Caco-2 (cell line): ENCODE results near the gene ING4. TPM values are rescaled to one million over a fixed set of nuclear protein-coding genes. Genes with fewer than 3 reads are reported as not detected.

ENCODE experiments used
- BruUV-seq: library from RNA; stranded (reverse); fragments of 400-500 nt; replicated peaks from 2 replicates; lab custom pipeline; 2021; lab: Mats Ljungman, UMichigan
- CTCF ChIA-PET: fragments of 300-600 bp; sonication (Branson Sonifier 250); formaldehyde crosslinking; loops from one replicate; lab custom pipeline; 2022; ENCODE audit warnings: antibody characterized with exemption; lab: Charles Lee
- POLR2A ChIA-PET: fragments of 300-600 bp; sonication (Branson Sonifier 250); formaldehyde crosslinking; loops from one replicate; lab custom pipeline; 2022; ENCODE audit warnings: antibody characterized with exemption; lab: Charles Lee
- DNase-seq, 2 experiments: peaks; one replicate each; pipeline versions ENCODE4 v3.0.0 to v3.0.0-alpha.2; 2020 to 2022
- H3K27me3 ChIP-seq: replicated peaks from 2 replicates; pipeline ENCODE4 v1.6.0; 2011; ENCODE audit warnings: low read length; ENCODE audit not compliant: control insufficient read depth, insufficient read depth
- H3K36me3 ChIP-seq: 2 replicates; pipeline ENCODE4 v1.5.1; 2011; ENCODE audit warnings: low read length; ENCODE audit not compliant: control insufficient read depth, insufficient read depth
- H3K4me1 ChIP-seq: fragments of 250-450 bp; sonication (Bioruptor Pico); 2 replicates; pipeline ENCODE4 v1.5.1; 2020; ENCODE audit warnings: mild to moderate bottlenecking
- H3K4me3 ChIP-seq: 2 replicates; pipeline ENCODE4 v1.5.1; 2011; ENCODE audit warnings: low read depth, mild to moderate bottlenecking, control low read depth, low read length
- H3K9me3 ChIP-seq: fragments of 250-450 bp; sonication (Bioruptor Pico); 2 replicates; pipeline ENCODE4 v1.5.1; 2020; ENCODE audit warnings: mild to moderate bottlenecking, moderate library complexity
- H3K27ac Mint-ChIP-seq: one replicate; pipeline ENCODE4 v1.8.0; 2022; ENCODE audit warnings: mixed read lengths; ENCODE audit not compliant: unreplicated experiment
- H3K27me3 Mint-ChIP-seq: one replicate; pipeline ENCODE4 v1.8.0; 2022; ENCODE audit warnings: mixed read lengths; ENCODE audit not compliant: insufficient read depth, unreplicated experiment
- H3K36me3 Mint-ChIP-seq: one replicate; pipeline ENCODE4 v1.8.0; 2022; ENCODE audit warnings: mild to moderate bottlenecking, mixed read lengths; ENCODE audit not compliant: insufficient read depth, unreplicated experiment
- H3K4me1 Mint-ChIP-seq: one replicate; pipeline ENCODE4 v1.8.0; 2022; ENCODE audit warnings: low read depth, mixed read lengths; ENCODE audit not compliant: unreplicated experiment
- H3K4me3 Mint-ChIP-seq: one replicate; pipeline ENCODE4 v1.8.0; 2022; ENCODE audit warnings: mild to moderate bottlenecking, moderate library complexity, mixed read lengths; ENCODE audit not compliant: unreplicated experiment
- H3K9me3 Mint-ChIP-seq: one replicate; pipeline ENCODE4 v1.8.0; 2022; ENCODE audit warnings: mixed read lengths; ENCODE audit not compliant: unreplicated experiment
- CTCF ChIP-seq, 2 experiments: fragments of 200-600 bp in 1 of 2; IDR thresholded peaks; 1 replicate in 1 of 2; 2 replicates in 1 of 2; pipeline versions ENCODE4 v1.5.1 to v1.8.0; 2011 to 2022; ENCODE audit warnings: antibody characterized with exemption in 1 of 2, control low read depth in 1 of 2, inconsistent platforms in 1 of 2, low read depth in 1 of 2, low read length in 1 of 2, mild to moderate bottlenecking in 1 of 2, moderate library complexity in 1 of 2; ENCODE audit not compliant: insufficient read depth in 1 of 2, severe bottlenecking in 1 of 2, unreplicated experiment in 1 of 2
- intact Hi-C: fragments of 100-400 bp; cut with micrococcal nuclease; formaldehyde crosslinking; loops from one replicate; pipeline ENCODE4 v1.10.0; 2022; ENCODE audit not compliant: unreplicated experiment
- total RNA-seq: library from RNA; stranded (reverse); gene quantifications from 2 replicates; pipeline ENCODE4 v1.2.3, GENCODE V29; 2022

Gene ING4
- total RNA-seq, 1 experiment from 2014 or later, result 32.8 TPM

GRCh38 chr12:6662602-6662905, 365 bp downstream of the ING4 start:
- ChIA-PET POLR2A (no interaction called here), CTCF (no interaction called here)
- Mint-ChIP-seq H3K27me3 (no peaks in the 10 kb centered on the region), H3K36me3 (peaks cover 44% of the 10 kb centered on the region), H3K4me1 (peaks cover 14% of the 10 kb centered on the region), H3K9me3 (no peaks in the 10 kb centered on the region), H3K27ac (peak overlapping the region; percentile 83), H3K4me3 (peak overlapping the region; percentile 79)
- no peaks in the 10 kb centered on the region for H3K27me3 ChIP-seq
- BruUV-seq, result no TSS peak
- no peaks in the 10 kb centered on the region for H3K9me3 ChIP-seq
- H3K4me3 ChIP-seq, result peak overlapping the region; percentile 60
- intact Hi-C loops, result loop anchor here (2.0 kb wide), 1 partner anchor 36 kb away; no protein-coding TSS in a partner anchor
- peaks cover 4% of the 10 kb centered on the region; the same call in 1 of the 2 replicates for H3K36me3 ChIP-seq
- H3K4me1 ChIP-seq, result peaks cover 12% of the 10 kb centered on the region; the same call in 1 of the 2 replicates
- no peak for TF ChIP-seq CTCF (IDR thresholded peaks at IDR 0.05; ENCODE audit: insufficient read depth in 1 of 2, low read depth in 1 of 2, low read length in 1 of 2, severe bottlenecking in 1 of 2, unreplicated experiment in 1 of 2)
- DNase-seq, result no peak

- BruUV-seq, result no TSS peak
- H3K36me3 ChIP-seq, result no peaks in the 10 kb centered on the region; the same call in none of the 2 replicates
- no peak for TF ChIP-seq CTCF (IDR thresholded peaks at IDR 0.05; ENCODE audit: insufficient read depth in 1 of 2, low read depth in 1 of 2, low read length in 1 of 2, severe bottlenecking in 1 of 2, unreplicated experiment in 1 of 2)
- CTCF ChIA-PET, result no interaction called here
- no peaks in the 10 kb centered on the region for H3K4me1 Mint-ChIP-seq
- H3K27ac Mint-ChIP-seq, result no peak overlapping the region
- no peak for DNase-seq
- no peaks in the 10 kb centered on the region for H3K27me3 ChIP-seq
- no peaks in the 10 kb centered on the region for H3K9me3 ChIP-seq
- intact Hi-C loops, result no loop called here
- POLR2A ChIA-PET, result no interaction called here
- H3K4me3 ChIP-seq, result no peak overlapping the region
- no peaks in the 10 kb centered on the region for H3K9me3 Mint-ChIP-seq
- peaks cover 21% of the 10 kb centered on the region for H3K36me3 Mint-ChIP-seq
- no peaks in the 10 kb centered on the region for H3K27me3 Mint-ChIP-seq
- H3K4me1 ChIP-seq, result no peaks in the 10 kb centered on the region
- H3K4me3 Mint-ChIP-seq, result no peak overlapping the region
These were observed 8.9 kb downstream of the ING4 start for GRCh38 chr12:6653987-6654386.

- Histone ChIP-seq H3K27me3 (no peaks in the 10 kb centered on the region), H3K4me3 (no peak overlapping the region), H3K9me3 (no peaks in the 10 kb centered on the region), H3K36me3 (no peaks in the 10 kb centered on the region; the same call in none of the 2 replicates), H3K4me1 (no peaks in the 10 kb centered on the region)
- POLR2A ChIA-PET, result no interaction called here
- peaks cover 15% of the 10 kb centered on the region for H3K36me3 Mint-ChIP-seq
- no peak overlapping the region for H3K4me3 Mint-ChIP-seq
- H3K9me3 Mint-ChIP-seq, result no peaks in the 10 kb centered on the region
- no TSS peak for BruUV-seq
- H3K4me1 Mint-ChIP-seq, result no peaks in the 10 kb centered on the region
- intact Hi-C loops, result no loop called here
- no peaks in the 10 kb centered on the region for H3K27me3 Mint-ChIP-seq
- CTCF ChIA-PET, result no interaction called here
- no peak for DNase-seq
- no peak overlapping the region for H3K27ac Mint-ChIP-seq
- no peak for TF ChIP-seq CTCF (IDR thresholded peaks at IDR 0.05; ENCODE audit: insufficient read depth in 1 of 2, low read depth in 1 of 2, low read length in 1 of 2, severe bottlenecking in 1 of 2, unreplicated experiment in 1 of 2)
These were observed 9.6 kb downstream of the ING4 start for GRCh38 chr12:6653342-6653741.
